GM12873 (cell line): ENCODE data around the gene POLR2C.

Experiments used
- CTCF ChIP-seq: IDR thresholded peaks from 2 replicates; pipeline ENCODE4 v1.5.1; 2012; ENCODE audit warnings: low read depth, mild to moderate bottlenecking, moderate library complexity, low read length, control low read depth; ENCODE audit not compliant: insufficient read depth; ENCODE audit errors: missing control alignments

POLR2C gene

GRCh38 chr16:57482845-57483545, 20.5 kb downstream of the POLR2C start:
- TF ChIP-seq CTCF = no peak

GRCh38 chr16:57483725-57484514, 21.4 kb downstream of the POLR2C start:
- no peak for TF ChIP-seq CTCF

- no peak for TF ChIP-seq CTCF
These were observed 22.1 kb downstream of the POLR2C start for GRCh38 chr16:57484515-57485005.

GRCh38 chr16:57485091-57485915, 22.8 kb downstream of the POLR2C start:
- TF ChIP-seq CTCF = no peak

GRCh38 chr16:57485916-57486857, 23.7 kb downstream of the POLR2C start, which contains the start of gene DOK4:
TSS of gene DOK4 (minus strand) at chr16:57486493. CDS start at chr16:57479507, 6,986 bp downstream.
- TF ChIP-seq CTCF = no peak

- TF ChIP-seq CTCF = no peak
These were observed 24.7 kb downstream of the POLR2C start for GRCh38 chr16:57486858-57487834.
